Fibroblast of lung (primary cell): Measurements from ENCODE around the gene RUNX2.

Source experiments
- CTCF ChIP-seq, 2 donors: IDR thresholded peaks in 1 of 2; conservative IDR thresholded peaks in 1 of 2; 1 replicate in 1 of 2; 2 replicates in 1 of 2; pipeline ENCODE4 v1.5.1; 2011 to 2012; ENCODE audit warnings: low read length in 2 of 2, control low read depth in 1 of 2, inconsistent platforms in 1 of 2, low read depth in 1 of 2, mild to moderate bottlenecking in 1 of 2
- EZH2 ChIP-seq: IDR thresholded peaks from 2 replicates; pipeline ENCODE4 v1.5.1; 2012; ENCODE audit warnings: low read length, control low read depth, mild to moderate bottlenecking; ENCODE audit errors: missing control alignments

- TF ChIP-seq EZH2 (no peak), CTCF (conservative IDR thresholded peaks at IDR 0.05 in 1 of 2, IDR thresholded peaks at IDR 0.05 in 1 of 2; ENCODE audit: low read depth in 1 of 2, low read length in 2 of 2) (no peak)
Observed at GRCh38 chr6:45543298-45544235, 215.4 kb downstream of the RUNX2 start.
